GM18861 (cell line): Measurements from ENCODE around the gene LAS1L.
"Not testable (repeated sequence)": the region's sequence is repeated elsewhere in the genome, so short reads cannot be mapped to it uniquely, and the experiment has no call there.

Source experiments
- ATAC-seq: cut with Tn5 transposase; IDR thresholded peaks from one replicate; pipeline ENCODE4 v1.9.1; 2021; ENCODE audit not compliant: unreplicated experiment

LAS1L gene

DNA sequence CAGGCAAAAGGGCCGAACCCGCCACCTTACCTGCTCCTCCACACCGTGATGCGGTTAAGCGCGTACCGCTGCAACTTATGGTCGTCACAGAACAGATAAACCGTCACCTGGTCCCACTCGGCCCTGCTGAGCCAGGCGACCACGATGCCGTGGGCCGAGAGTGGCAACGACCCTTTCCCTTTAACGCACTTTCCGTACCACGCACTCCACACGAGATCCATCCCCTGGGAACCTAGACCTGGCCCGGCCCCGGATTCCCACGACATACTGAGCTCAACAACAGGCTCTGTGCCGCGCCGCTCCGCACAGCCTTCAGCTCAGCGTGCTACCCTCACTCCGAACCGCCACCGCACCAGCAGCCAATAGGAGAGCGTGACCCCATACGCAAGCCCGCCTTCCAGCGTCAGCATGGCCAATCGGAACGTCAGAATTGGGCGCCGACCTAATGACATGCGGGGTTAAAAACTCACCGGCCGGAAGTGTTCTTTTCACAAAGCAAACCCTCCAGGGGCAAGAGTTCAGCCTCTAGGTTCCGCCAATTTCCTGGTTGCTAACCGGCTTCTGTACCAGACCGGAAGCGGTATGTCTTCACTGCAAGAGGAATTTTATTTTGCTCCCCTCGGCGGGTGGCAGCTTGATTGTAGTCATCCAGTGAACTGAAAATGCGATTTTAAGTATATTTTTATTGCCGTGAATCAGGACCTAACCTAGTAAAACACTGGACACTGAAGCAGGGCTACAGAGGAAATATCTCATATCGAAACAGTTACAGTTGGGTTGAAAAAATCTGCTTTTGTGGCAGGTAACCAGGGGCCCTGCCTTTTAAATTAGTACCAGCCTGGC is at the start of gene LAS1L:
LAS1L (minus strand) TSS at position 338 of the 843 bp plus-strand sequence; CDS start at position 266, 72 bp downstream.
- ATAC-seq, result peak; percentile 97

DNA sequence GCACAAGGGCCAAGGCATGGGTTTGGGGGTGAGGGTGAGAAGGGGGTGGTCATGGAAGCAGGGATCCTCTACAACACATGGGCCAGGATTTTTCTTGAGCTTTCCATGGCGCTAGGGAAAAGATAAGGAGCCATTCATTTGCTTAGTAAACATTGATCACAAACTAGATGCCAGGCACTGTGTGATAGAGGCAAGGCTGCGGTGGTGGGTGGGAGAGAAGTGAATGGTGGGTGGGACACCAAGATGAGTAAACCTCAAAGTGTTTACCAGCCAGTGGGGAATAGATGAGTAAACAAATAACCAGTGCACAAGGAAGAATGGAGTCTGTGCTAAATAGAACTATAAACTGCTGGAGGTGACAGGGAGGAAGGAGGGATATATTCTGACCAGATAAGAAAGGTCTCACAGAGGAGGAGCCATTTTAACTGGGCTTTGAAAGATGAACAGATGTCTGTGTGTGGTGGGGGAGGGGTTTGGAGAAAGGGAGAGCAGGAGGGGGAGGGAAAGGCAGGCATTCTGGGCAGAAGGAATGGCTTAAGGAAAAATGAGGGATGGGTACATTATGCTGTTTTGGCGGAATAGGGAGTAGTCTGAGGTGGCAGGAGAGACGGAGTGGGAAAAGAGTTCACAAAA is 48.0 kb upstream of the LAS1L start:
- no peak for ATAC-seq

DNA sequence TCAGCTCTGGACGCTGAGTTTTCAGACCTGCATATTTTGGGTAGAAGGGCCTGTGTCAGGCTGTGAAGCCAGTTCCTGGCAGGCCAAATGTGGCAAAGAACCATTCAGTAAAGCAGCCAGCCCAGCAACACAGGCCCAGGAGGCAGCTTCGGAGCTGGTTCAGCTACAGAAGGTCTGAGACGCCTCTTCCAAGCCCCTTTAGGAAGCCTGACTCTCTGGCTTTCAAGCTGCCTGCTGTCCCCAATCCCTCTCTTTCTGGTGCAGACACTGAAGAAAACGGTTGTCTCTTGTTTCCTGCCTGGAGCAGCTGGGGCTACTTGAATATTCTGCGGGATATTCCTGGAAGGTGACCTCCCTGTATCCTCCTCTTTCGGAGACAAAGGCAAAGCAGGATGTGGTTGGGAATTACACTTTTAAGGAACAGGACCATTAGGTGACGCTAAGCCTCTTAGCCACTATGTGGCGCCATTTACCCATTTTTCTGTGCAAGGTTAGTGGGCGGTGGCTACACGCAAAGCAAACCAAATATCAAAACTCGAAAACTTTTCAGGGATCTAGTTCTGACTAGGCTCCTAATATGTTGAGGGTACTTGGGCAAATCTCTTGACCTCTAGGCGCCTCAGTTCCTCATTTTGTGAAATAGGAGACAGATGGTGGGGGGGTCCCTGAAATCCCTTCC is 47.2 kb upstream of the LAS1L start:
- peak; percentile 94 for ATAC-seq

DNA sequence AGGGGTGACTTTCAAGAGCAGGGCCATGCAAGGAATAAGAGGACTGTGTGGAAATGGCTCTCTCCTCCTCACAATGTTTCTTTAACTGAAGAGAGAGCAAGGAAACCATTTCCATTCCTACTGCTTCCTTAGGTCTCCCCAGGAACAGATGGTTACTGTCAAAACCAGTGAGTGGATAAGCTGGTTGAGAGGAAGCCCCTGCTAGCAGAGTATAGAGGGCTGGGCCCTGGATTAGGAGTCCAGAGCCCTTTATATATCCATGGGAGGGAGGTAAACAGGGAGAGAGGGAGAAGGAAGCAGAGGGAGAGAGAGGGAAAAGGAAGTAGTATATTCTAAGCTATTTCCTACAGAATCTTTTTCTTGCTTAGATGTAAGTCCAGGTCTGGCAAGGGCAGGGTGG is 43.8 kb upstream of the LAS1L start:
- ATAC-seq, result no peak

DNA sequence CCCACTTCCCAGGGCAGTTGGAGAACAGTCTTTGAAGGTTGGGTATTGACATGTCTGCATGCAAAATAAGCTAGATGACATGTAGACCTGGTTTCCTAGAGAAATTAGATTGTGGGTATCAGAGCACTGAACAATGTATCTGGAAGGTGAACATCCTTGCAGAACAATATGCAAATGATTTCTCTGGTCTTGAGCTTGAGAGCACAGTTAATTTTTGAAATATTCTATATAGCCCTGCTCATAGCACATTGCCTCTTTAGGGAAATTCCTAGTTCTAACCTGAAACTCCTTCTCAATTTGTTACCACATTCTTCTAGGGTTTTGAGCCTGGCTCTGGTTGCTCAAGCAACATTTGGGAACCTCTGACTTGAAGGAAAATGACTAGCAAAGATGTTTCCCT is 41.6 kb upstream of the LAS1L start:
- no peak for ATAC-seq

DNA sequence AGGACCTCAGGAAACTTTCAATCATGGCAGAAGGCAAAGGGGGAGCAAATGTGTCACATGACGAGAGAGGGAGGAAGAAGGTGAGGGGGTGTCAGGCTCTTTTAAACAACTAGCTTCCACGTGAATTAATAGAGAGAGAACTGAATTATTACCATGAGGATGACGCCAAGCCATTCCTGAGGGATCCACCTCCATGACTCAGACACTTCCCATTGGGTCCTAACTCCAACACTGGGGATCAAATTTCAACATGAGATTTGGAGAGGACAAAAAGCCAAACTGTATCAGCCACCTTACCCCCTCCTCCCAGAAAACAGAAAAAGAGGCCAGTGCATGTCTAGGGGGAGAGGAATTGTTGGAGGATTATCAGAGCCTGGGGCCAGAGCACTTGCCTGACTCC is 40.4 kb upstream of the LAS1L start:
- ATAC-seq, result no peak

DNA sequence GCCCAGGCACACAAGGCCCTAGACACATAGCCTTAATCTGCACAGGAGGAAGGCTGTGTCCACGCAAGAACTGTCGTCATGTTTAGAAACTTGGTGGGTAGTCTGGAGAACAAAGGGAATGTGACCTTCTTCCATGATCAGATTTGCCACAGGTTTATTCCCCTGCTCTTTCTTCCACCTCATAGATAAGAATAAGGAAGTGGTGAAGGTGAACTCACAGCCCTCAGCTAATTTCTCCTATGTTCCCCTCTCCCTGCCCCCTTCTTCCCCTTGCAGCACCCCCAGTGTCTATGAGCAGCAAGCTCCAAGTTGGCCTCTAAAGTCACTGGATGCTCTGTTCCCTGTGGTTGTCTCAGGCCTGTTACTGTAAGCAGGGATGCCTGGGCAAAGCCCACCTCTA is 39.8 kb upstream of the LAS1L start:
- no peak for ATAC-seq

DNA sequence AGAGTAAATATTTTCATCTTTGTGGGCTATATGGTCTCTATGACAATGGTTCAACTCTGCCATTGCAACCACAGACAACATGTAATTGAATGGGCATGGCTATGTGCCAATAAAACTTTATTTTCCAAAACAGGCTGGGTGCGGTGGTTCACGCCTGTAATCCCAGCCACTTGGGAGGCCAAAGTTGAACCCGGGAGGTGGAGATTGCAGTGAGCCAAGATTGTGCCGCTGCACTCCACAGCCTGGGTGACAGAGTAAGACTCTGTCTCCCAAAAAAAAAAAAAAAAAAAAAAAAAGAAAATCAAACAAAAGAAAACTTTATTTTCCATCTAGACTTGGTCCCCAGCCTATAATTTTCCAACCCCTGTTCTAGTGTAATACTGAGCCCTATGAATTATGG is 38.4 kb upstream of the LAS1L start:
- ATAC-seq, result no peak

DNA sequence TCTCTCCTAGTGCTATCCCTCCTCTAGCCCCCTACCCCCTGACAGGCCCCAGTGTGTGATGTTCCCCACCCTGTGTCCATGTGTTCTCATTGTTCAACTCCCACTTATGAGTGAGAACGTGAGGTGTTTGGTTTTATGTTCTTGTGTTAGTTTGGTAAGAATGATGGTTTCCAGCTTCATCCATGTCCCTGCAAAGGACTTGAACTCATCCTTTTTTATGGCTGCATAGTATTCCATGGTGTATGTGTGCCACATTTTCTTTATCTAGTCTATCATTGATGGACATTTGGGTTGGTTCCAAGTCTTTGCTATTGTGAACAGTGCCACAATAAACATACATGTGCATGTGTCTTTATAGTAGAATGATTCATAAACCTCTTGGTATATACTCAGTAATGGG is 28.3 kb upstream of the LAS1L start:
- ATAC-seq, result not testable (repeated sequence)

DNA sequence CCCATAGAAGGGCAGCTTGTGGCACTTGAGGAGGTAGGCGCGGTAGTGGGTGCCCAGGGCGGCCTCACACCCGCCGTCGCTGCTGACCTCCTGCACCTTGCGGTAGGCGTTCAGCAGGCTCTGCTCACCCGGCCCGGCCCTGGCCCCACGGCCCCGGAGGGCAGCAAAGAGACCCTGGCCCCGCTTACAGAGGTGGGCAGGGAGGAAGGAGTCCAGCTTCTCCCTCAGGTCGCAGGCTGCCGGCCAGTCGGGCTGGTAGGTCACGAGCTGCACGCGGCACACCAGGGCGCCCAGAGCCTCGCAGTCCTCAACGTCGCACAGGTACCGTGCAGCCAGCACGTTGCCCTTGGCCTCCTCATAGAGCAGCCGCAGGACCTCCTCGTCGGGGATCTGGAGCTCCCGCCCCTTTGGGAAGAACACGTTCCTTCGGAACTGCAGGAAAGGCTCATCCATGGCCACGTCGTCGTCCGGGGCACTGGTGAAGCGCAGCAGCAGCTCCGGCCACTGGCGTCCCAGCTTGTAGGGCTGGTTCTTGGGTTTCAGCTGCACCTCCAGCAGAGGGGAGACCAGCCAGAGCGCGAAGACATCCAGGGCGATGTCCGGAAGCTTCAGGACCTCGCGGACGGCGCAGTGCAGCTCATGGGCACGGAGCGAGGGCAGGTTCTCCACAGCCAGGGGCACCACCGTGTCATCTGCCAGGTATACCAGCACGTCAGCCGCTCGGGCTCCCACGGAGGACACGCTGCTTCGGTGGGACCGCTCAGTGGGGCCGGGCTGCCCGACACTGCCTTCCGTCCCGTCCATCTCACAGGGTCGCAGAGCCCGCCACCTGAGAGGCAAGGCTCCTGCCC is 17.1 kb upstream of the LAS1L start:
- ATAC-seq, result no peak

DNA sequence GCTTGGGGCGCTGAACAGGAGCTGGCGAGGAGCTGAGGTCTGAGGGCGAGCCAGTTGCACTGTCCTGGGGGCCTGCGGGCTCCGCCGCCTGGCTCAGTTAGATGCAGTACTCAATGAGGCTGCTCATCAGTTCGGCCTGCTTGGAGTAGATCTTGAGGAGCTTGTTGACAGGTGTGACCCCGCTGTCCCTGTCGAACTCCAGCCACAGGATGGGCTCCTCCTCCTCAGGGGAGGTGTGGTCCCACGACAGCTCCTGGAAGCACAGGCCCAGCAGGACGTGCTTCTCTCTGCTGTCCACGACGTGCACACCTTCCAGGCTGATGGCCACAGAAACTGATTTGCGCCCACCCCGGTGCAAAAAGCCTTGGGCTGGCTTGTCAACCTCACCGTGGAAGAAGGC is 16.5 kb upstream of the LAS1L start:
- no peak for ATAC-seq

DNA sequence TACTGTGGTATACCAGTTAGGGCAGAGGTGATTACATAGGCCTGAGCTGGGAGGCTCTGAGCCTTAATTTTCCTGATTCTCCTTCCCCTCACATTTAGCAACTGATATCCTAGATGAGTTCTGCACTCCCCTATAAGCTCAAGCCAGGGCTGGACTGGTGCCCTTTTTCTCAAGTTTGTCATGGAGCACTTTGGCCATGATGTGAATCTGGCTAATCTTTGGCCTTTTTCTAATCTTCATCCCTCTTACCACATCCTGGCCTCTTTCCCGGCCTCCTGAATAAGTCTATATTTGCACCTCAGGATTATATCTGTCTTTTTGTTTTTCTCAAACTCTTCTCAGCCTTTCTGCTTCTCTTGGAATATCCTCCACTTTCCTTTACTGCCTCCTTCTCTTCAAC is 10.9 kb upstream of the LAS1L start:
- ATAC-seq, result no peak

DNA sequence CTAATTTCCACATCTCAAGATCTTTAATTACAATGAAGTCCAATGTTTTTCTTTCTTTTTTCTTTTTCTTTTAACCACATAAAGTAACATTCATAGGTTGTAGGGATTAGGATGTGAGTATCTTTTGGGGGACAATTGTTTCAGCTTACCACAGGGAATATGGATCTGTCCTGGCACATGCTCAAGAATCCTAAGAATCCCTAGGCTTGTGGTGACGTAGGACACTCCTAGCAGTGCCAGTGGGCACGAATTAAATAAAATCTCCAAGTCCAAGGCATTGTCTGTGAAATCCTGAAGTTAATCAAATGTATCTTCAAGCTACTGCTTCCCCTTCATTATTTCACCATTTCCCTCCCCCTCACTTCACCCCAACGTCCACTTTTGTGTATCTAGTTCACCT is 2.6 kb upstream of the LAS1L start:
- no peak for ATAC-seq

DNA sequence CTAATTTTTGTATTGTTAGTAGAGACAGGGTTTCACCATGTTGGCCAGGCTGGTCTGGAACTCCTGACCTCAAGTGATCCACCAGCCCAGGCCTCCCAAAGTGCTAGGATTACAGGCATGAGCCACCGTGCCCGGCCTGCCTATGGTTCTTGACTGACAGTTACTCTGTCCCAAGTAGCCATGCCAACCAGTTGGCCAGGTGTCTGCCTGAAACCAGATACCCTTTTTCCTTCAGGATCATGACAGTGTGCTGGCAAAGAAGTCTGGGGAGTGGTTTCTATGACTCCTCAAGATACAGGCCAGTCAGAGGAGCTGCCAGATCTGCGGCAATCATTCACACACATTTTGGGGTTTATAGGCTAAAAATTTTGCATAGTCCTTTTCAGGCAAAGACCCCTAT is 1.7 kb upstream of the LAS1L start:
- no peak for ATAC-seq

DNA sequence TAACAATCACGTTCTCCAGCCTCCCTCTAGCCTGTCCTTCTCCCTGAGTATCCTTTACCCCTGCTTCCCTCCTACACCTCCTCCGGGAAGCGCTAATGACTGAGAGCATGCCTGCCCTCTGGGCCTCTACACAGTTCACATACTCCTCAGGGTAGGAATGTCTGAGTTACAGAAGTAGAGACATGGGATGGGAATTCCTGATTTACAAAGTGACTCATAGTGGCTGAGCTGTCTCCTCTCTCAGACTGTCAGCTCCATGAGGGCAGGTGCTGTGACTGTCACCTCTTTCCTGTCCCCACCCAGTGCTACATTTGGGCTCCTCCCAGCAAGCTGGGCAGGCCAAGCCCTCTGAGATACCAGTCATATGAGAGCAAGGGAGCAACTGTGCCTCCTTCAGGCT is 2.6 kb downstream of the LAS1L start:
- no peak for ATAC-seq

DNA sequence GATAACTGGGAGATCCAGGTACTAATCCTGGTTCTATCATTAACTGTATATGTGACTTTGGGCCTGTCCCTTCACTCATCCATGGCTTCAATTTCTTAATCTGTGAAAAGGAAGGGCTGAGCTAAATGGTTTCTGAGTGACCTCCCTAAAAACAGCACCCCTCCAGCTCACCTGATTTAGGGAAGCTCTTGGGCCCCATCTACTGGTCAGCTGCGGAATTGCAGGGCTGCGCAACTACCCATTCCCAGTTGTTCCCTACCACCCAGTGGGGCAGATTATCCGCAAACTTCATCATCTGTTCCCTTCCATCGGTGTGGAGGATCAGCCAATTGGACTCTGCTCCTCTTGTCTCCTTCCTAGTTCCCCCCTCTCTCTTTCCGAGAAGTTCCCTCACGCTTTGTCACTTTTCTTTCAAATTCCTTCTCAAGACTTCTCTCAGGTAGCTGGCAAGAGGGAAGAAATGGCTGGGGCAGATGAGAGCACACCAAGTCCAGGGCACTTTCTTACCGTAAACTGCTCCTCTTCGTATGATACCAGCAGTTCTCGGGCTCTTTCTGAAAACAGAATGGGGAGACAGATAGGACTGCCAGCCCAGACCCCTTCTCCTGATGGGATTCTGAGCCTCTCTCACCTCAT is 5.8 kb downstream of the LAS1L start:
- peak; percentile 54 for ATAC-seq

DNA sequence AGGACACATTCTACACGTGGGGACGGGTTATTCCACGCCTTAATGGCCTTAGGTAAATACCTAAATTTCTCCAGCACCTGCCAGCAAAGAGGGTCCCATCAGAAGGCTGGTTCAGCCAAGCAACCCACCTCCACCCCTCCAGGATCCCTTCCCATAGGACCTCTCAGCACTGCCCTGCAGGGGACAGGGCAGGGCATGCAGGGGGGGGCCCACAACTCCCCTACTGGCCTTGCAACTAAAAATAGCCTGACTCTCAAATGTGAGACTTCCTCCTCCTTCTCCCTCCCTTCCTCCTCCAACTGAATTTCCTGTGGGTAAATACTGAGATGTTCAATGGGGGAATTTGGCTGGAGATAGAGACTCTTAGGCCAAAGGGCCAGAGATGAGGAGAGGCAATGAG is 6.3 kb downstream of the LAS1L start:
- no peak for ATAC-seq

DNA sequence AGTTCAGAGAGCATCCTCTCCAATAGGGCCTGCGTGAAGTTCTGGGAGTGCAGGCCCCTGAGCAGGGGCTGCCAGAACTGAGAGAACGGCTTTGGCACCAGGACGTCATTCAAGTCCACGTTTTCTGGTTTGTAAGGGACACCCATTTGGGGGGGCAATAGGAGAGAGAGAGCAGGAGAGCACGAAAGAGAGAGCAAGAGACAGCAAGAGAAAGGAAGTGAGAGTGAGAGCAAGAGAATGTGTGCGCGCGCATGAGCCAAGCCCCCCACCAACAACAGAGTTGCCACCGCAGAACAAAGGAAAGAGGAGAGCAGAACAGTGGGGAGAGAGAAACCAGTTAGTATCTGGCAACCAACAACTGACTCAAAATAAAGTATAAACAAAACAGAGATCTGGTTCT is 10.4 kb downstream of the LAS1L start:
- no peak for ATAC-seq

DNA sequence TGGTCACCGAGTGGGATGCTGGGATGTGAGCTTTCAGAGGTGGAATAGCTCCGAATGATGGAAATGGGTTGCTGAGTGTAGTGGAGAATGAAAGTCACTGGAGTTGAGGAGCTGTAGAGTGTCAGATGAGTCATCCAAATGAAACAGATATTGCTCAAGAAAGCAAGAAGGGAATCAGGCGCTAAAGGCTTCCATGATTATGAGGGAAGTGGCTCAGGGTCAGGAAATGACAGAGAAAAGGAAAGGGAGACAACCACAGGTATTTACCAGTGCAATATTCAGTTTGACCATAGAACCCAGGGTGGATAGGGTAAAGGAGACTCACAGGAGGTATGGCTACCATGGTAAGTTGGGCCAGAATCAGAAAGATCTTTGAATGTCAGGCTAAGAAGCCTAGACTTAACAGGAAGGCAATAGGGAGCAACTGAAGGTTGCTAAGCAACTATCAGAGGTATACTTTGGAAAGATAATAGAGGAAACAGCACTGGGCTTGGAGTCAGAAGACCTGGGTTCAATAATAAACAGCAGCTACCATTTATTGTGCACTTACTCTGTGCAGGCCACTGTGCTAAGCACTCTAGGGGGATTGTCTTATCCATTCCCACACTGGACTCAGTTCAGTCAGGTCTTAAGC is 11.7 kb downstream of the LAS1L start:
- ATAC-seq, result no peak

DNA sequence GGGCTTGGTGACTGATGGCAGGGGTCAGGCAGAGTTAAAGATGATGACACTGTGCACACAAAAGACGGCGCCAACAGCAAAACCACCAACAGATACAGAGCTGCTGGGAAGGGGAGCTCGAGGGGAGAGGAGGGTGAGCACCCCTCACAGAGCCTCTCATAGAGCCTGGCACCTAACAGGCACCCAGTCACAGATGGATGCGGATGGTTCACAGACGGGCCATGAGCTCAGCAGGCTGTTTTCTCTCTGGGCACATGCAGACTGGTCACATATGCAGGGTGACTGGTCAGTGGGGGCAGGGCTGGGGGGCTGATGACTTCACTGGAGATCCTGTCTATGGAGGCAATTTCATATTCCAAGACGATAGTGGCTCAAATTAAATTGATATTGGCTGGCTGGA is 15.1 kb downstream of the LAS1L start:
- not testable (repeated sequence) for ATAC-seq
